HG03378 (cell line): Measurements from ENCODE around the gene TP73.

Source experiments
- ATAC-seq: cut with Tn5 transposase; IDR thresholded peaks from one replicate; pipeline ENCODE4 v1.9.1; 2021; ENCODE audit warnings: mild to moderate bottlenecking, moderate library complexity; ENCODE audit not compliant: unreplicated experiment

Gene TP73

DNA sequence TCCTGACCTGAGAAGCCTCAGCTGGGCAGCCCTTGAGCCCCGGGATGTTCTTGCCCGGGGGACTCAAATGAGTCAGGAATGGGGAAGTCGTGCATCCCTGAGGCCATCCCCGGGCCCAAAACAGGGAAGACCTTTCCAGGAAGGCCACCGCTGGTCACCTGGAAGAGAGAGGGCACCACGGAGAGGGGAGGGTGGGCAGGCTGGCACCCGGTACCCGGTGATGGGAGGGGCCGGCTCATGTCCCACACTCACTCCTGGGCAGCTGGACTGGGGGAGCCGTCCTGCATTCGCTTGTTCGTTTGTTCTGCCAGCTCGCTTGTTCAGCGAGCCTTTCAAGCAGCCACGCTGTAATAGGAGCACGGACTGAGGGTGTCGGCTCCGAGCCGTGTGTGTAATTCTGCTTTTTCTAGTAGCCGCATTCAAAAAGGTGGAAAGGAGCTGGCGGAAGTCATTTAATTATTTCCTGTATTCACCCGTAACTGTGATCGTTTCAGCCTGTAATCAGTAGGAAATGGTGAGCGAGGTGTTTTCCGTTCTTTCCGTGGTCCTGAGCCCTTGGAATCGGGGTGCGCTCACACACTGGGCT lies 51.6 kb downstream of the TP73 start:
- no peak for ATAC-seq

DNA sequence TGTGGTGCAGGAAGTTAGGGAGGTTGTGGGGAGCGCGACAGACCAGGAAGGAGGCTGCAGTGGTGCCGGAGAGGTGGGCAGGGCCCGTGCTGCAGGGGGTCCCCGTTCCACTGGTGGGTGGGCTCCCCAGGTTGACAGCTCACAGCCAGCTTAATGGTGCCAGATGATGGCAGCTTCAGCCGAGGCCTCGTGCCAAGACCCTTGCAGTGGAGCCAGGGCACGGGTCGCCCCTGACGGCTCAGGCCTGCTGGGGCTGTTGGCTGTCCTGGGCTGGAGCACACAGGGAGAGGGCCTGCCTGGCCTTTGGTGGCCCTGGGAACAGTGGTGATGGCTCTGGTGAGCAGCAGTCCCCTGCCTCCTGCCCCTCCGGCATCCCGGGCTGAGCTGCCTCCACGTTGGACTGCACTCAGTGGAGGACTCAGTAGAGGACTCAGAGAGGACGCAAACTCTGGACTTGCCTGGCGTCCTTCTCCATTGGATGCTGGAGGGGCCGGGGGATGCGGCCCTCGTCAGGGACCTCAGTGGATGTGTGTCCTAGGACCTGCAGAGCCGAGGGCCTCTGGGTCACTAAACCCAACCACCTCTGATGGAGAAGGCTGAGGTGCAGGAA lies 53.1 kb downstream of the TP73 start:
- ATAC-seq = no peak

DNA sequence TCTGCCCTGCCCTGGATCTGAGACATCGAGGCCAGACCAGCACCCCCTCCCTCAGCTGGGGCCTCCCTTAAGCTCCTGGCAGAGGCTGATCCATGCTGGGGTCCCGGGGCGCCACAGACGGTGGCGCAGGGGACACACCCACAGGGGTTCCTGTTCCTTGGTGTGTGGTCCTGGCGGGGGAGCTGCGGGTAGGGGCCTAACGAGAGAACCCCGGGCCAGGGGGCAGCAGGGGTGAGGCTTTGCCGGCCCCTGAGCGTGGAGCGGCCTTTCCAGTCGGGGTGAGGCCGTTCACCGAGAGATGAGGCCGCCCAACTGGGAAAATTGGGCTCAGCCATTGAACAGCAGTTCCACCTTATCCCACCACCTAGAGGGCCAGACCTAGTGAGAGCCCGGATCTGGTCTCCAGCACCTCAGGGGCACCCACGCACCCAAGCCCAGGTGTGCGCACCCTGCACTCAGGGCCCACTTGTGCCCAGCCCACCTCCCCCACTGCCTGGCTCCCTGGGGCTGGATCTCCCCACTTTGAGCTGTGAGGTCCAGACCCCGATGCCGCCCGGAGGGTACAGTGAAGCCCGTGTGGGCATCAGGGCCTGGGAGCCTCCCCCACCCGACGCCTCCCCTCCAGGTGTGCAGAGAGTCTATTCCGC lies 54.5 kb downstream of the TP73 start:
- ATAC-seq = no peak

DNA sequence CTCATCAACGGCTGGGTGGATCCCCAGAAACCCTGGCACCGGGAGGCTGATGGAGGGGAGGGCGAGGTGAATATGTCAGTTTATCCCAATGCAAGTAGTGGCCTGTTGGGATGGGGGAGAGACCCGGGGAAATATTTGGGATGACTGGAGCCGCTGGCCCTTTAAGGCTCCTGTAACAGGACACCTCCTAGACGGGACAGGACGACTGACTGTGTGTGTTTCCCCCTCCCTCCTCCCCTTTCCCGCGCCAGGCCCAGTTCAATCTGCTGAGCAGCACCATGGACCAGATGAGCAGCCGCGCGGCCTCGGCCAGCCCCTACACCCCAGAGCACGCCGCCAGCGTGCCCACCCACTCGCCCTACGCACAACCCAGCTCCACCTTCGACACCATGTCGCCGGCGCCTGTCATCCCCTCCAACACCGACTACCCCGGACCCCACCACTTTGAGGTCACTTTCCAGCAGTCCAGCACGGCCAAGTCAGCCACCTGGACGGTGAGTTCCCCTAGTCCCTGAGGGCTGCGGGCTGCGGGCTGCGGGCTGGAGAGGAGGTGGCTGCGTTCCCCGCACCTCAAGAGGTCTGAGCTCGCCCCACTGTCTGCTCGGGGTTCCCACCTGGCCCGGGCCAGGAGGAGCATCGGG lies 55.1 kb downstream of the TP73 start:
- no peak for ATAC-seq

DNA sequence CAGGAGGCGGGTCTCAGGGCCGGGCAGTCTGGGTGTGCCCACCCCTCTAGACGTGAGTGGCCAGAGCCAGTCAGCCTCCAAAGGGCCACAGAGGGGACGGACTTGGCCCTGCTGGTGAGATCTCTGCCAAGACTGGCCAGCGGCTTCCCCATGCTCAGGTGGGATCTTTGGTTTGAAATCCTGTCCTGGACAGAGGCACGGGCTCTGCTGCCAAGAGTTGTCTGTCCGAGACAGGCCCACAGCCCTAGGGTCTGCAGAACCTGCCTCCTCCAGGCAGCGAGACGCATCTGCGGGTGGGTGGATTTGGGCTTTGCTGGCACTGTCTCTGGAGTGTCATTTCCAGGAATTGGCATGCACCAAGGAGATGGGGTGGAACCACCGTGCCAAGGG lies 55.6 kb downstream of the TP73 start:
- ATAC-seq = no peak

DNA sequence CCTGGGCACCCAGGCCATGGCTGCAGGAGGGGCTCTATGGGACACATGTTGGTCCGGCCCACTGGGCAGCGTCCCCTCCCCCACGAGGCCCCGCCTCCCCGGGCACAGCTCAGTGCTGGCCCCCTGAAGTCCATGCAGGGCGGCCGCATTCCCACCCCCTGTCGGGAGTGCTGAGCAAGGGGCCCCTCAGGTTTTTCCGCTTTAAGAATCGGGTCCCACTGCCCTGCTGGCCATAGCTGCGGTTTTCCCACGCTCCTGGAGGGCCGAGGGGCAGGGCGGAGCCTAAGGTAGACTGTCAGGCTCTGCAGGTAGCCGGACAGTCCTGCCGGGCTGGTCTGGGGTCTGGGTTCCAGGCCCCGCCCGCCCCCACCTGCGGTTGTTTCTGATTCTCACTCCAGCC lies 56.5 kb downstream of the TP73 start:
- ATAC-seq = no peak

DNA sequence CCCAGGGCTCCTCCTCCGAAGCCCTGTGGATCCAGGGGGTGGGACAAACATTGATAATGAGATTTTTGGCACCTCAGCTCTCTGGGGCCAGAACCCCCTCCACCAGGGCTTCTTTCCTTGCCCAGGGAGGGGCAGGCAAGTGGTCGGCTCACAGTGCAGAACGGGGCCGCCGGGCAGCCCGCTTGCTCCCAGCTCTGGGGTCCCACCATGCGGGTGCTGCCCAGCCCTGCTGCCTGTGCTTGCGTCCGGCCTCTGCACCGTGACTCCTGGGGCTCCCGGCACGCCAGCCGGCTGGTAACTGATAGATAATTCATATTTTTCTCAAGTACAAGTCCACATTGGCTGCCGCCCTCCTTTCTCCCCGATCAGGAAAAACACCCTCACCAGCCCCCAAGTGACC lies 57.9 kb downstream of the TP73 start:
- no peak for ATAC-seq

DNA sequence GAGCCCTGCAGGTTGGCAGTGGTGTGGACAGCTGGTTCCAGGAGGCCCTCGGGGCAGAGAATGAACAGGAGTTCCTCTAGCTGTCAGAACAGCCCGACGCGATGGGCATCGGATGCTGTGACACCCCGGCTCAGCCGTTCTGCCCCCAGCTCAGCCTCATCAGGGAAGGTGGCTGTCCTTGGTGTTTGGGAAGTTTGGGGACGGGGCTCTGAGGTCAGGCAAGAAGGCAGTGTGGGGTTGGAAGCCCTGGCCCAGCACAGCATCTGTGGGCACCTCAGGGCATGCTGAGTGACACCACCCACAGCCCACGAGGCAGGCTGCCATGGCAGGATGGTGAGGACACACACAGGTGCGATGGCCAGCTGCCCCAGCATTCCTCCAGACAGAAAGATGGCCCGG lies 59.1 kb downstream of the TP73 start:
- ATAC-seq = no peak

DNA sequence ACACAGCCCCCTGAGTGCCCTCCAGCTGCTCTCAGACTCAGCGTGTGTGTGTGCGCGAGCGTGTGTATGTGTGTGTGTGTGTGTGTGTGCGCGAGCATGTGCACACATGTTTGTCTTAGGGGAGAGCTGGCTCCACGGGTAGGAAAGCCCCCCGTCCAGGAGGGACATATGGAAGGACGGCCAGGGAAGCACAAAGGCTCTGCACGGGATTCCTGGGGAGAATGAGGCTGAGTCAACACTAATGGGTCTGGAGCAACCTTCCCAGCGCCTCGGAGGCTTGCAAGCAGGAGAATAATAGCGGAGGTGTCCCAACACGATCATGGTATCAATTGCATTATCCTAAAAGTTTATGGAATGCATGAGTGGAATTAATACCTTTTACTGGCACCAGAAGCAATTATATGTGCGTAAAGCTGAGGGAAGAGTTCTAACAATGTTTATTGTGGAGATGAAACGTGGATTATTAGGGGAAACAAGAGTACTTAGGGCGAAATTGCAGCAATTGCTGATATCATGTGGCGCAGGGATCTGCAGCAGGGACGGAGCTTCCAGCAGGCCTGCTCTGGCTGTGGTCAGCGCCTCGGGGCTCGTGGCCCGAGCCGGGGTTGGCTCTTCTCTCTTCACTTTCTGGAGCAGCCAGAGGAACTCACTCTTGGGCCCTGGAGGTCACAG lies 59.6 kb downstream of the TP73 start:
- no peak for ATAC-seq

DNA sequence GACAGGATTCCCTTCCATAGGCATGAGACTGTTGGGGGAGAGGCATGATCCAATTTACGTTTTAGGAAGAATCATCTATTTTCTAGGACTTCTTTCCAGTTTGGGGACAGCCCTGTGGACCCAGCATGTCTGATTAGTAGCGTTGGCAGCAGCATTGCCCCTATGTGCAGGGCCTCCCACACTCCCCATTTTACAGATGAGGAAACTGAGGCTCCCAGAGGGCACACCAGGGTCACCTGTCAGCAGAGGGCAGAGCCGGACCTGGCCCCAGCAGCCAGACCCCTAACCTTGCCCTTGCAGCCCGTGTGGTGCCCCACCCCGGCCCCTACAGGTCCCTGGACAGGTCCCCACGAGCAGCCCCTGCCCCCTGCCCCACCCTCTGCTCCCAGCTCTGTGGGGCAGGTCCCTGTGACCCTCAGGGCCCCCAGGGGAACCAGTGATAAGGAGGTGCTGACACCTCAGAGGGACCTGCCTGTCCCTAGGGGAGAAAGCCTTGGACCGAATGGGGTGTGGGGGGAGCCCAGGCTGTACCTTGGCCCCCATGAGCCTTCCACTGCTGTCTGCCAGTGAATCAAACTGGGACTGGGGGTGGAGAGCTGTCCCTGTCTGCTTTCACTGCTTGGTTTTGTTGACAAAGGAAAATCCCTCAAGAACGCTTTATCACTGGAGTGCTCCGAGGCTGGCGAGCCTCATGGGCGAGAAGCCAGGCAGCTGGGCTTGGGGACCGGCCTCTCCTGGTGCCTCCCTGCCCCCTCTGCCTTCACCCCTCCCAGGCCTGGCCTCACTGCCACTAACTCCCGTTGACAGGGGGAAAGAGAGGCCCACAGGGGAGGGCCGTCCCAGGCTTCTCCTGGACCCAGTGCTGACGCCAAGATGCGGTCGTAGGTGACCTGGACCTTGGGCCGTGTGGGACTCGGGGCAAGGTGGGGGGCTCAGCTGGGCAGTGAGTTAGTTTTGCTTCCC lies 60.5 kb downstream of the TP73 start:
- no peak for ATAC-seq

DNA sequence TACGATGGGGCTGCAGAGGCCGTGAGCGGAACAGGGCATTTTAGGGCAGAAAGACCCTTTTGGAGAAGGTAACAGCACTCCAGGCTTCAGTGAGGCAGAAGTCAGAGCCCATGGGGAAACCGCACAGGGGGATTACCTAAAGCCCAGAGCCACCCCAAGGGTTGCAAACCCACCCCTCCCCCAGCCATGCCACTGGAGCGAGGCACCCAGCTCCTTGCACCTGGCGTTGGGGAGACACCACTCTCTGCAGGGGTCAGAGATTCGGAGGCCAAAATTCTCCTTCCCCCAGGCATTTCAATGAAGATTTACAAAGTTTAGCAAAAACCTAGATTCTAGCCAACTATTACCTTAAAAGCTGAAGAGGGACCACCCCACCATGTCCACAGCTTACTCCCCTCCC lies 61.5 kb downstream of the TP73 start:
- no peak for ATAC-seq

DNA sequence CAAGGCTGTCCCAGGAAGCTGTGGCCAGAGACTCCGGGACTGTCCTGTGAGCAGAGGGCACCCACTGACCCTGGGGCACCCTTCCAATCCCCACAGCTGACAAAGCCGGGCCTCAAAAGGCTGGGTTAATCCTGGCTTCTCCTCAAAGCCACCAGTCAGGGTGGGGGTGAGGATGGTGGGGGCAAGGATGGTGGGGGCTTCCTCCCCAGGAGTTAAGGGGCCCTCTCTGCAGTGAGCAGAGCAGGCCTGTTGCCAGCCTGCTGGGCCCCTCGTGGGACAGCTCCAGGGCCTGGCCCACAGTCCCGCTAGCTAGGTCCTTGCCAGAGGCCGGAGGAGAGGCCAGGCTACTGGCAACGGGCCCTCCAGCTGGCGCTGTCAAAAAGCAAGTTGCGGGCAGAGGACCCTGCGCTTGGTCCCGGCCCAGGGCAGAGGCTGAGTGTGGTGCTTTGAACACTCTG lies 62.0 kb downstream of the TP73 start:
- no peak for ATAC-seq

DNA sequence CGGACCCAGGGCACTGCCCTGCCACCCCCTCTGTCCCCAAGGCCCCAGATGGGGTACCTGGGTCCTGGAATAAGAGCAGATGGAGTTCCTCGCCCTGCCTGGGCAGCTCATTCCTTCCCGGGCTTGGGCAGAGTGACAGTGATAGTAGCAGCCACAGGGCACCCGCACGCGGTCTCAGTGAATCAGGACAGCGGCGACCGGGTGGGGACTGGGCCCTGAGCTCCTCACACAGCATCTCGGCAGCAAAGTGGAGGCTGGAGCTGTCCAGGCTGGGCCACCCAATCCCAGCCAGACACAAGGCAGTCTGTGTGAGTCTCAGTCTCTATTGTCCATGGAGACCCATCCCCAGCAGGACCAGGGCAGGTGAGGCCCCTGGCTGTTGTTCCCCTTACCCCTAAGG lies 62.5 kb downstream of the TP73 start:
- ATAC-seq = no peak

DNA sequence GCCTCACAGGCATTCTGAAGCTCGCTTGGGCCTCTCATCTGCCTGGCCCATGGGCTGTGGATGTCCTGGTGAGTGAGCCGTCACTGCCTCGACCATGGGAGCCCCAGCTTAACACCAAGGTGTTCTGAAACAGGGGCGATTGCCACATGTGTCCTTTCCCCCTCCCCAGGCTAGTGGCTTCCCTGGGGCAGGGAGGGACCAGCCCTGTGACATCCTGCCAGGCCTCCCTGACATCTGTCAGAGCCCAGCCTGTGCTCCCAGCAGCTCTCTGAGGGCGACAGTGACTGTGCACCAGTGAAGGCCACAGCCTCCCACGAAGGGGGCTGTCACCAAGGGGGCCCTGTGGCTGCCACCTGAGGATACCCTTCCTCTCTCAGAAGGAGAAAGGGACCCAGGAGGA lies 64.0 kb downstream of the TP73 start:
- no peak for ATAC-seq

DNA sequence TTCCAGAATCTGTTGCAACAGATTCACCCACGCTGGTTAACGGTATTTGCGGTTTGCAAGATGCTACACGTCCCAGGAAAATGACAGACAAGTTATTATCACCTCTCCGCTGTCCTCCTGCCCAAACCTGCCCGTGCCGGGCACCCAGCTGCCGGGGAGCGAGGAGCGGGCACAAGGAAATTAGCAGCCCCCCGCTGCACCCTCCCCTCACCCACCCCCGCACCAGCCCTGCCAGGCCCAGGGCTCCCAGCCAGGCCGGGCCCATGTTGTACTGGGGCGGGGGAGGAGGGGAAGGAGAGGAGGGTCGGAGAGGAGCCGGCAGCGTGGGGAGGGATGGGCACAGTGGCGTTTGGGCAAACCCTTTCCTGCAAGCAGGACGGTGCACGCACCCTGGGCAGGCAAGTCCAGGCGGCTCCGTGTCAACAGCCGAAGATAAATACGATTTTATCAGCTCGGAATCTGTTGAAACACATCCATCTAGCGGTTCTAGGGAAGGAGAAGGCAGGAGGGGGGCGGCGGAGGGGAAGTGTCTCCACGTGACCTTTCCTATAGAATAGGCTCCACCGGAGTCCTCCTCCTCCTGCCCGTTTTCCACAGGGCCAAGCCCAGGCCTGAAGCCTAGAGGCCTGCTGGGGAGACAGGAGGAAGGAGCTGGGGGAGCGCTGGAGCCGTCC lies 64.9 kb downstream of the TP73 start:
- ATAC-seq = no peak

DNA sequence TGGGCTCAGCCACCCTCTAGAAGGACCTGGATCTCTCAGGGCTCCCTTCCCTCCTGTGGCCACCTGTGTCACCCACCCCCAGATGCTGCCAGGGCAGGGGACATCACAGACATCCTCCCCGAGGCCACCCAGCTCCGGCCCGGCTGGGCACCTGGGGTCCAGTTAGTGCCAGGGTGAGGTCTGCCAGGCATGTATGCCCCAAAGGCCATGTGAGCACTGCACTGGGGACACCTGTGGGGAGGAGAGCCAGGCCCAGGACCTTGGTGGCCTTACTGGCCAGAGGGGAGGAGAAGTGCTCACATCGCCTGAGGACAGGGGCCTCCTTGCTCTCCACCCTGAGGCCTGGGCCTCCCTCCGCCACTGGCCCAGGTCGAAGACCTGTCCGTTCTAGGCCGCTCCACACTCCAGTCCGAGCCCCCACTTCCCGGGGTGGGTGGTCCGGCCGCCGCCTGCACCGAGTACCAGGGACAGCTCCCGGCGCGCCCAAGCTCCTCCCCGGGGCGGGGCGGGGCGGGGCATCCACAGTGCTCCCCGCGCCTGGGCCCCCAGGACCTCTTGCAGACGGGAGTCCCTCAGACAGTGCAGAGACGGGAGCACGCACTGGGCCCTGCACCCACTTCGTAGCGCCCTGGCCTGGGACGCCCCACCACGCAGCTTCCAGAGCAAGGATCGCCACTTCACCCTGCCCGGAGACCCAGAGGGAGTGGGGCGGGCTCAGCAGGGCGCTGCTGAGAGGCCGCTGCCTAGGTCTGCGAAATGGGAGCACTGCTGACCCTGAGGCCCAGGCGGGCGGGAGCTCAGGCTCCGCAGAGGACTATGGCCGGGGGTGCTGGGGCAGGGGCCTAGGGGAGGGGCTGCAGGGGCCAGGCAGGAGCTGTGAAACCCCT lies 65.6 kb downstream of the TP73 start:
- no peak for ATAC-seq

DNA sequence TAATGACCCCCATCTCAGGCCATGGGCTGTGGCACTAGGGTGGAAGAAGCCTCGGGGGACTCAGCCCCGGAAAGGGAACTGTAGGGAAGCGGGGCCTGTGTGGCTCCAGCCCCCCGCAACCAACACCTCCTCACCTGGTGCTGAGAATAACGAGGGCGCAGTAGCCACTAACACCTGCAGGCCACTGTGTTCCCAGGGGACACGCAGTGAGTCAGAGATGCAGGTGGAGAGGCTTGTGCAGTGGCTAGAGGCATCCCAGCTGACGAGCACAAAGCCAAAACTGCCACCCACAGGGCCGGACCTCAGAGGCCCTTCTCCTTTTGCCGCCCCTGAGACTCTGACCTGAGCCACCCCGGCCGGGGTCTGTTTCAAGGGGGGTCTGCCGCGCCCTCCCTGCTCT lies 66.4 kb downstream of the TP73 start:
- no peak for ATAC-seq

DNA sequence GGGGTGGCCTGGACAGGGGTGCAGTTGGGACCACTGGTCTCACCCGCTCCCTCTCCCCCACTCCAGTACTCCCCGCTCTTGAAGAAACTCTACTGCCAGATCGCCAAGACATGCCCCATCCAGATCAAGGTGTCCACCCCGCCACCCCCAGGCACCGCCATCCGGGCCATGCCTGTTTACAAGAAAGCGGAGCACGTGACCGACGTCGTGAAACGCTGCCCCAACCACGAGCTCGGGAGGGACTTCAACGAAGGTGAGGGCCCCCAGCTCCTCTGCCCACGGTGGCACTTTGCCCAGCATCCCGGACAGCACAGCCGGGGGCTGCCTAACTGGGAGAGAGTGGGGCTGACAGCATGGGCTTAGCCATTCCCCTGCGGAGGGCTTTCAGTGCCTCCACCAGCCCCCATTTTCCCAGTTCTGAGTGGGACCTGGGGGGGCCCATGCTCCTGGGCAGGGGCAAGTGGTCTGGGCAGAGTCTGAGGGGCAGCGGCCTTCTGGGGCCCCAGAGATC lies 69.7 kb downstream of the TP73 start:
- no peak for ATAC-seq

DNA sequence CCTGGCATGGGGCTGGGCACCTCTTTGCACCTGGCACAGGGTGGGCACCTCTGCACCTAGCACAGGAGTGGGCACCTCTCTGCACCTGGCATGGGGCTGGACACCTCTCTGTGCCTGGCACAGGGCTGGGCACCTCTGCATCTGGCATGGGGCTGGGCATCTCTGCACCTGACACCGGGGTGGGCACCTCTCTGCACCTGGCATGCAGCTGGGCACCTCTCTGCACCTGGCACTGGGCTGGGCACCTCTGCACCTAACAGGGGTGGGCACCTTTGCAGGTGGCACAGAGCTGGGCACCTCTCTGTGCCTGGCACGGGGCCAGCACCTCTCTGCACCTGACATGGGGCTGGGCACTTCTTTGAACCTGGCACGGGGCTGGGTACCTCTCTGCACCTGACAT lies 70.5 kb downstream of the TP73 start:
- ATAC-seq = no peak
